NCI-H526 treated with DMSO at 0.1 percent for 48 hours (cell line): ENCODE results near the gene CIART.
"Not testable (repeated sequence)": the region's sequence is repeated elsewhere in the genome, so short reads cannot be mapped to it uniquely, and the experiment has no call there.

Experiments used
- DNase-seq: peaks from one replicate; lab custom pipeline; 2025; lab: John Stamatoyannopoulos, UW

CIART gene

DNA sequence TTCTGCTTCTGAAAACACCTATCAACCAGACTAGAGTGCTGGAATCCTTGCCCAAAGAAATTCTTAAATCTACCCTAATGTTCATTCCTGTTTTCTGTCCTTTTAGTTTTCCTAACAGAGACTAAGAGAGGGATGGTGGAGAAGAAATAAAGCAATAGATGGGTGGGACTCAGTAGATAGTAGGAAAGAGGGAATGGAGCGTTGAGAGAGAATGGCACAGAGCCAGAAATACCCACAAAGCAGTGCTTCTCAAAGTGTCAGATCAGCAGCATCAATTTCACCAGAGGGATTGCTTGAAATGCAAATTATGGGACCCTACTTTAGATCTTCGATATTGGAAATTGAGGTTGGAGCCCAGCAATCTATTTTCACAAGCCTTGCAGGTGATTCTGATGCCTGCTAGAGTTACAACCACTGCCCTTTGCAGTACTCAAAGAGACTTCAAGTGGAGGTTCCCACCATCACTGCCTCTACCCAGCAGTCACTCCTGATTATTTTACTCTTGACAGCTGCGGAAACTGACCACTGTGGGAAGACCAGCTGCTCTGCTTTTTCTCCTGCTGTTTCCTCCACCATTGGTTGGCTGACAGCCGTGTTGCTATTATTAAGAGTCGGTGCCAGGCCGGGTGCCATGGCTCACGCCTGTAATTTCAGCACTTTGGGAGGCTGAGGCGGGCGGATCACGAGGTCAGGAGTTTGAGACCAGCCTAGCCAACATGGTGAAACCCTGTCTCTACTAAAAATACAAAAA, 27.6 kb downstream of the CIART start:
- no peak for DNase-seq

DNA sequence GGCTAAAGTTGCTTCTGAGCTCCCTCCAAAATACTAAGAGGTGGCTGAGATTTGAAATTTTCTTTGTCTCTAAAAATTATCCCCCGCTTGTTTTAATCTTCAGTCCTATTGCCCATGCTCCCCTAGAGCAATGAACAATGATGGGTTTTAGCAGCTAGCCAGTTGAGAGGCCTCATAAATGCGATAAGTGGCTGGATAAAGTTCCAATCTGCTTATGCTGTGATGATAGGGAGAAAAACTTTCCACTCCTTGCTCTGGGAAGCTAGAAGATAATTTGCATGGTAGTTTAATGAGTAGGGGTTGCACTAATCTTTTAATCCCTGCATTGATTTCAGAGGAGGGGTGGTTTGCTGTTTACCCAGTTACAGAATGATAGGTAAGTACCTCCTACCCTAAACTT, 29.4 kb downstream of the CIART start:
- no peak for DNase-seq

DNA sequence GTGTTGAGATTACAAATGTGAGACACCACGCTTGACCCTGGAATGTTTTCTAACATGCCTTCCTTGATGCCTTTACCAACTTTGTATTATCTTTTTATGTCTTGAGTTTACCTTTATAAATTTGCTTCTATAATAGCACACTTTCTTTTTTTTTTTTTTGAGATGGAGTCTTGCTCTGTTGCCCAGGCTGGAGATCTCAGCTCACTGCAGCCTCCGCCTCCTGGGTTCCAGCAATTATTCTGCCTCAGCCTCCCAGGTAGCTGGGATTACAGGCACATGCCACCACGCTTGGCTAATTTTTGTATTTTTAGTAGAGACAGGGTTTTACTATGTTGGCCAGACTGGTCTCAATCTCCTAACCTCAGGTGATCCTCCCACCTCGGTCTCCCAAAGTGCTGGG, 32.3 kb downstream of the CIART start:
- DNase-seq: not testable (repeated sequence)

DNA sequence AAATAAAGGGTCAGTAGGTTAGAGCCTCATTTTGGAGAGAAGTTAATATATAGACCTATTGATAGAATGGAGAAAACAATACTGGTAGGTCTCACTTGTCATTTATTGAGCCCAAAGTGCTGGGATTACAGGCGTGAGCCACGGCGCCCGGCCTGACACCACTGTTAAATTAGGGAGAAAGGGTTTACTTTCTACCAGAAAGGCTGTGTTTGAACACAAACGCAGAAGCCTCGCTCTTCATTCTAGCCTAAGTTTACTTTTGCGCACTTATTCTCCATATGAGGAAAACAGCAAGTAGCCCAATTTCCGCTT, 38.3 kb downstream of the CIART start:
- no peak for DNase-seq

- DNase-seq: no peak
Measured at GRCh38 chr1:150321826-150322166, 39.4 kb downstream of the CIART start.

- no peak for DNase-seq
Measured at GRCh38 chr1:150322310-150322709, 40.0 kb downstream of the CIART start.

GRCh38 chr1:150332651-150333290, 50.4 kb downstream of the CIART start:
- DNase-seq: no peak
